Globus pallidus (tissue), 1 donor: ENCODE measurements around the gene TMOD1.
"Not testable (repeated sequence)": the region's sequence is repeated elsewhere in the genome, so short reads cannot be mapped to it uniquely, and the experiment has no call there.

ENCODE experiments used
- DNase-seq: peaks from one replicate; pipeline ENCODE4 v3.0.0-alpha.2; 2015; ENCODE audit warnings: low spot score

The TMOD1 gene

GRCh38 chr9:97501177-97501971 is at the start of gene TMOD1:
Gene TMOD1 (plus strand): TSS chr9:97501666. CDS start chr9:97524189, 22,523 bp downstream.
- peak; percentile 81 for DNase-seq

- DNase-seq = not testable (repeated sequence)
Observed at GRCh38 chr9:97453573-97453972, 47.9 kb upstream of the TMOD1 start.

- DNase-seq = not testable (repeated sequence)
Observed at GRCh38 chr9:97456841-97457240, 44.6 kb upstream of the TMOD1 start.

- DNase-seq = no peak
Observed at GRCh38 chr9:97459326-97459725, 42.1 kb upstream of the TMOD1 start.

- DNase-seq = no peak
Observed at GRCh38 chr9:97462159-97462558, 39.3 kb upstream of the TMOD1 start.

- no peak for DNase-seq
Observed at GRCh38 chr9:97462914-97463313, 38.6 kb upstream of the TMOD1 start.

GRCh38 chr9:97468658-97469448 is 32.6 kb upstream of the TMOD1 start:
- DNase-seq = peak; percentile 92

- DNase-seq = peak; percentile 10
Observed at GRCh38 chr9:97470076-97470475, 31.4 kb upstream of the TMOD1 start.

- no peak for DNase-seq
Observed at GRCh38 chr9:97473717-97474116, 27.7 kb upstream of the TMOD1 start.

GRCh38 chr9:97474372-97474925 is 27.0 kb upstream of the TMOD1 start:
- DNase-seq = no peak

GRCh38 chr9:97475059-97475458 is 26.4 kb upstream of the TMOD1 start:
- no peak for DNase-seq

GRCh38 chr9:97478301-97478981 is 23.0 kb upstream of the TMOD1 start:
- DNase-seq = no peak

GRCh38 chr9:97479496-97480159 is 21.8 kb upstream of the TMOD1 start:
- no peak for DNase-seq

- no peak for DNase-seq
Observed at GRCh38 chr9:97480174-97480573, 21.3 kb upstream of the TMOD1 start.

GRCh38 chr9:97480749-97481148 is 20.7 kb upstream of the TMOD1 start:
- no peak for DNase-seq

- peak; percentile 85 for DNase-seq
Observed at GRCh38 chr9:97484134-97484533, 17.3 kb upstream of the TMOD1 start.

GRCh38 chr9:97487107-97487506 is 14.4 kb upstream of the TMOD1 start:
- no peak for DNase-seq

- DNase-seq = no peak
Observed at GRCh38 chr9:97487861-97488260, 13.6 kb upstream of the TMOD1 start.

GRCh38 chr9:97491216-97491999 is 10.1 kb upstream of the TMOD1 start:
- no peak for DNase-seq

- not testable (repeated sequence) for DNase-seq
Observed at GRCh38 chr9:97497558-97498375, 3.7 kb upstream of the TMOD1 start.
